GM12878 (cell line): ENCODE measurements around the gene ARMC8. TPM values are rescaled to one million over a fixed set of nuclear protein-coding genes. Genes with fewer than 3 reads are reported as not detected.

Experiments used
- ATAC-seq: fragments of 200-7000 bp; cut with Tn5 transposase; 3 replicates; pipeline ENCODE4 v1.9.1; 2020; ENCODE audit warnings: mild to moderate bottlenecking, moderate library complexity
- BruUV-seq: library from RNA; stranded (reverse); fragments of 400-500 nt; replicated peaks from 2 replicates; lab custom pipeline; 2021; lab: Mats Ljungman, UMichigan
- CTCF ChIA-PET: fragments of 300-600 bp; sonication (Branson Sonifier 250); formaldehyde crosslinking; extraction: SDS; loops from one replicate; lab custom pipeline; 2021; ENCODE audit warnings: inconsistent platforms; lab: Yijun Ruan, JAX
- POLR2A ChIA-PET: fragments of 350-600 bp; formaldehyde crosslinking; extraction: SDS; loops from one replicate; lab custom pipeline; 2021; ENCODE audit warnings: inconsistent platforms; lab: Charles Lee
- RAD21 ChIA-PET: fragments of 300-600 bp; sonication (Branson Sonifier 250); formaldehyde crosslinking; loops from one replicate; lab custom pipeline; 2023; ENCODE audit warnings: antibody characterized with exemption; ENCODE audit not compliant: unreplicated experiment; lab: Charles Lee
- SMC1A ChIA-PET: fragments of 300-600 bp; sonication (Branson Sonifier 250); formaldehyde crosslinking; loops from one replicate; lab custom pipeline; 2023; ENCODE audit not compliant: unreplicated experiment, uncharacterized antibody; lab: Charles Lee
- DNase-seq: peaks from one replicate; pipeline ENCODE4 v3.0.0-alpha.2; 2011; ENCODE audit warnings: low read depth, low spot score
- FAIRE-seq: peaks from 3 replicates; lab custom pipeline; 2011; peaks lifted over from hg19 to GRCh38; lab: Jason Lieb, UNC
- H2AFZ ChIP-seq: 2 replicates; pipeline ENCODE4 v1.6.0; 2011; ENCODE audit warnings: low read depth, low read length, control low read depth; ENCODE audit not compliant: control insufficient read depth
- H3K27ac ChIP-seq: 2 replicates; pipeline ENCODE4 v1.5.1; 2011; ENCODE audit warnings: control low read depth; ENCODE audit not compliant: control insufficient read depth, insufficient read depth
- H3K27me3 ChIP-seq, 2 experiments: replicated peaks in 1 of 2; 2 replicates each; pipeline versions ENCODE4 v1.6.0 to v1.6.1; 2011; ENCODE audit warnings: low read length in 1 of 2; ENCODE audit not compliant: control insufficient read depth in 2 of 2, insufficient read depth in 2 of 2
- H3K36me3 ChIP-seq, 2 experiments: 2 replicates each; pipeline ENCODE4 v1.5.1; 2011; ENCODE audit warnings: low read length in 1 of 2; ENCODE audit not compliant: control insufficient read depth in 2 of 2, insufficient read depth in 2 of 2
- H3K4me1 ChIP-seq: 2 replicates; pipeline ENCODE4 v1.6.1; 2011; ENCODE audit warnings: mild to moderate bottlenecking, low read length, moderate library complexity, mixed read lengths; ENCODE audit not compliant: control insufficient read depth, insufficient read depth
- H3K4me2 ChIP-seq: 2 replicates; pipeline ENCODE4 v1.6.0; 2011; ENCODE audit warnings: control low read depth; ENCODE audit not compliant: control insufficient read depth, insufficient read depth
- H3K4me3 ChIP-seq: fragments of 200-600 bp; sonication (generic); 2 replicates; pipeline ENCODE4 v1.5.1; 2016
- H3K79me2 ChIP-seq: 2 replicates; pipeline ENCODE4 v1.6.0; 2011; ENCODE audit warnings: low read length; ENCODE audit not compliant: control insufficient read depth, insufficient read depth
- H3K9ac ChIP-seq: 2 replicates; pipeline ENCODE4 v1.8.0; 2011; ENCODE audit warnings: low read length, control low read depth, mixed read lengths; ENCODE audit not compliant: control insufficient read depth, insufficient read depth
- H3K9me3 ChIP-seq: replicated peaks from 3 replicates; pipeline ENCODE4 v1.5.1; 2011; ENCODE audit warnings: mild to moderate bottlenecking, low read length; ENCODE audit not compliant: control insufficient read depth, insufficient read depth
- H4K20me1 ChIP-seq: 2 replicates; pipeline ENCODE4 v1.6.0; 2011; ENCODE audit not compliant: control insufficient read depth, insufficient read depth
- CBX3 ChIP-seq: fragments of 200-600 bp; sonication (generic); IDR thresholded peaks from 2 replicates; pipeline ENCODE4 v1.6.1; 2016; ENCODE audit warnings: low read depth, borderline replicate concordance
- CBX5 ChIP-seq: sonication (generic); IDR thresholded peaks from 2 replicates; pipeline ENCODE4 v1.6.1; 2016; ENCODE audit warnings: low read depth, moderate library complexity, mild to moderate bottlenecking, inconsistent platforms
- GABPA ChIP-seq: IDR thresholded peaks from 2 replicates; pipeline ENCODE4 v1.6.1; 2014; ENCODE audit warnings: antibody characterized with exemption, low read depth, mild to moderate bottlenecking, inconsistent platforms
- IKZF1 ChIP-seq: fragments of 450-650 bp; conservative IDR thresholded peaks from 2 replicates; pipeline ENCODE4 v1.6.1; 2017; ENCODE audit warnings: antibody characterized with exemption, mild to moderate bottlenecking
- MEF2A ChIP-seq: IDR thresholded peaks from 2 replicates; pipeline ENCODE4 v1.6.1; 2011; ENCODE audit warnings: low read depth, mild to moderate bottlenecking, low read length, moderate library complexity; ENCODE audit not compliant: insufficient read depth
- MTA3 ChIP-seq: IDR thresholded peaks from 2 replicates; pipeline ENCODE4 v1.6.1; 2012; ENCODE audit warnings: low read length, inconsistent platforms, borderline replicate concordance
- PAX5 ChIP-seq: IDR thresholded peaks from 2 replicates; pipeline ENCODE4 v1.6.1; 2011; ENCODE audit warnings: low read depth, low read length, borderline replicate concordance
- RB1 ChIP-seq: fragments of 450-650 bp; formaldehyde crosslinking; IDR thresholded peaks from 2 replicates; pipeline ENCODE4 v1.6.1; 2017; ENCODE audit warnings: mild to moderate bottlenecking, borderline replicate concordance
- SIX5 ChIP-seq: IDR thresholded peaks from 2 replicates; pipeline ENCODE4 v1.6.1; 2011; ENCODE audit warnings: mild to moderate bottlenecking, low read depth, low read length, moderate library complexity; ENCODE audit not compliant: severe bottlenecking
- YBX1 ChIP-seq: fragments of 450-650 bp; IDR thresholded peaks from 2 replicates; pipeline ENCODE4 v1.6.1; 2016; ENCODE audit warnings: antibody characterized with exemption
- ZNF687 ChIP-seq: fragments of 450-650 bp; IDR thresholded peaks from 2 replicates; pipeline ENCODE4 v1.6.1; 2017; ENCODE audit warnings: mild to moderate bottlenecking, moderate library complexity
- WGBS: methylation state at CpG from one replicate; pipeline ENCODE4 v1.1.6; 2016; ENCODE audit warnings: low lambda C conversion rate; ENCODE audit not compliant: insufficient replicate concordance, insufficient coverage; ENCODE audit errors: missing lambda C conversion rate; 5-methylcytosine and 5-hydroxymethylcytosine counted together
- in situ Hi-C: fragments of 300-500 bp; cut with MboI; formaldehyde crosslinking; loops from 9 replicates; pipeline ENCODE4 v1.14.3; 2018; ENCODE audit warnings: mixed read lengths
- intact Hi-C: fragments of 100-400 bp; cut with micrococcal nuclease; formaldehyde crosslinking; loops from one replicate; pipeline ENCODE4 v1.14.2; 2022; ENCODE audit not compliant: unreplicated experiment
- polyA plus RNA-seq, 11 experiments: library from polyadenylated mRNA; depleted of rRNA in 4 of 11; unstranded in 6 of 11; stranded (reverse) in 5 of 11; fragments of >200 nt; fragmentation: Nextera tagmentation in 4 of 11; fragmentation: Illumina TruSeq in 1 of 11; extraction: Ambion mirVana in 4 of 11; extraction: Trizol in 1 of 11; gene quantifications; 1 replicate in 1 of 11; 2 replicates in 10 of 11; pipeline versions ENCODE4 v1.2.1 to v1.2.3, GENCODE V29; 2011 to 2016; ENCODE audit warnings: inconsistent platforms in 2 of 11, missing spikeins in 2 of 11, low read depth in 1 of 11
- total RNA-seq, 4 experiments: library from RNA; depleted of rRNA in 3 of 4; stranded (reverse); fragments of >200 nt in 3 of 4; fragmentation: Illumina TruSeq in 1 of 4; extraction: Trizol in 1 of 4; gene quantifications; 2 replicates each; pipeline versions ENCODE4 v1.2.1 to v1.2.3, GENCODE V29; 2013 to 2021

ARMC8 gene
- total and polyA plus RNA-seq, 10 of the 15 experiments (the other 5 are each of a cell fraction or from before 2014, with no cell fraction given), result 29.8 to 93.4 (median 45.3) TPM

- BruUV-seq, result no TSS peak
- 97% methylated on average over 4 of the region's 4 CpGs for WGBS
- Histone ChIP-seq H3K4me2 (no peak overlapping the region), H3K4me1 (no peaks in the 10 kb centered on the region), H3K79me2 (no peaks in the 10 kb centered on the region), H3K27me3 (no peaks in the 10 kb centered on the region), H2AFZ (no peak overlapping the region), H3K27ac (no peak overlapping the region), H4K20me1 (no peaks in the 10 kb centered on the region), H3K9me3 (no peaks in the 10 kb centered on the region), H3K36me3 (no peaks in the 10 kb centered on the region), H3K9ac (no peak overlapping the region), H3K4me3 (no peak overlapping the region)
- DNase-seq (no peak), ATAC-seq (no peak), FAIRE-seq (no peak)
- intact Hi-C loops (no loop called here), in situ Hi-C loops (no loop called here)
- CTCF ChIA-PET, result interaction anchor here (0.6 kb wide), 1 partner anchor 537 kb away, joined by 3 read pairs; no protein-coding TSS in a partner anchor
- RAD21 ChIA-PET, result no interaction called here
- TF ChIP-seq CBX3 (no peak), MEF2A (no peak)
- SMC1A ChIA-PET, result interaction anchor here (0.6 kb wide), 1 partner anchor 22 kb away, joined by 3 read pairs; no protein-coding TSS in a partner anchor
- POLR2A ChIA-PET, result no interaction called here
These were observed 29.4 kb upstream of the ARMC8 start for GRCh38 chr3:138157743-138158142.

- Histone ChIP-seq H3K4me1 (no peaks in the 10 kb centered on the region), H3K9ac (no peak overlapping the region), H3K79me2 (no peaks in the 10 kb centered on the region), H4K20me1 (no peaks in the 10 kb centered on the region), H3K36me3 (peaks cover 2 to 20% of the 10 kb centered on the region in 2 experiments; a peak in 3 of 4 replicates), H3K9me3 (no peaks in the 10 kb centered on the region), H3K27me3 (no peaks in the 10 kb centered on the region), H3K4me2 (no peak overlapping the region), H3K4me3 (no peak overlapping the region), H3K27ac (no peak overlapping the region), H2AFZ (no peak overlapping the region)
- BruUV-seq, result no TSS peak
- no peak for FAIRE-seq
- POLR2A ChIA-PET, result no interaction called here
- WGBS, result 94% methylated on average over 2 of the region's 2 CpGs
- intact Hi-C loops (no loop called here), in situ Hi-C loops (no loop called here)
- SMC1A ChIA-PET, result interaction anchor here (1.0 kb wide), 1 partner anchor 9 kb away, joined by 3 read pairs; the partner anchor contains the start of gene DBR1
- ATAC-seq, result no peak
- no peak for DNase-seq
- RAD21 ChIA-PET, result no interaction called here
- CTCF ChIA-PET, result no interaction called here
- no peak for TF ChIP-seq MTA3
- TF ChIP-seq IKZF1, result no peak
- TF ChIP-seq PAX5, result no peak
- TF ChIP-seq CBX5, result no peak
- no peak for TF ChIP-seq SIX5
- no peak for TF ChIP-seq GABPA
- no peak for TF ChIP-seq ZNF687
- no peak for TF ChIP-seq RB1
- TF ChIP-seq YBX1, result no peak
These were observed 22.0 kb upstream of the ARMC8 start for GRCh38 chr3:138165061-138165460.
